HG02852 (cell line): ENCODE measurements around the gene UBE2QL1.

Source experiments
- ATAC-seq: cut with Tn5 transposase; IDR thresholded peaks from one replicate; pipeline ENCODE4 v1.9.1; 2021; ENCODE audit warnings: mild to moderate bottlenecking, moderate library complexity; ENCODE audit not compliant: unreplicated experiment

The UBE2QL1 gene

GRCh38 chr5:6427694-6428093, 21.0 kb upstream of the UBE2QL1 start:
- ATAC-seq = no peak

DNA sequence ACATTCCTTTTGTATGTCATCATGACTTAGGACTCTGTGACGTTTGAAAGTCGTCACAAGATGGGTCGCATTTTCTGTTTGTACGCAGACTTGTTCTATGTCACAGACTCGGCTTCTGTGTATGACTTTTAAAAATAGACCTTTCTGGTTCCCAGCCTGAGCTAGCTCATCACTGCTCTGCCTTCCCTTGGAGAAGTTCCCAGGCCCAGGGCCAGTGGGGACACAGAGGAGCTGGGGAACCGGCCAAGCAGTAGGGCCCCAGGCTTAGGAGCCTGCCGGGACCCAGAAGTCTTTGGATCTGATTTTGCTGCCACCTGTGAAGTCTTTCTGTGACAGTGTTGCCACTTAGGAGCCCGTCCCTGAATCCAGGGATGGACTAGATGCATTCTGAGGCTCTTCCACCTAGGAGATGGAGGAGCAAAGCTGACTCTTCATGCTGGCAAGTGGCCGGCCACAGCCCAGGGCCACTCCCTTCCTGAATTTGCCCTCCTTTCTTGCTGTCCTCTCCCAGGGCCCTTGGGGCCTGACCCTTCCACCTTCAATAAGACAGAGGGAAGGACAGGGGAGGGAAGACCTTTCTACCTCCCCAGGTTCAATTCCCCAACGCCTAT, 18.1 kb upstream of the UBE2QL1 start:
- ATAC-seq = no peak

DNA sequence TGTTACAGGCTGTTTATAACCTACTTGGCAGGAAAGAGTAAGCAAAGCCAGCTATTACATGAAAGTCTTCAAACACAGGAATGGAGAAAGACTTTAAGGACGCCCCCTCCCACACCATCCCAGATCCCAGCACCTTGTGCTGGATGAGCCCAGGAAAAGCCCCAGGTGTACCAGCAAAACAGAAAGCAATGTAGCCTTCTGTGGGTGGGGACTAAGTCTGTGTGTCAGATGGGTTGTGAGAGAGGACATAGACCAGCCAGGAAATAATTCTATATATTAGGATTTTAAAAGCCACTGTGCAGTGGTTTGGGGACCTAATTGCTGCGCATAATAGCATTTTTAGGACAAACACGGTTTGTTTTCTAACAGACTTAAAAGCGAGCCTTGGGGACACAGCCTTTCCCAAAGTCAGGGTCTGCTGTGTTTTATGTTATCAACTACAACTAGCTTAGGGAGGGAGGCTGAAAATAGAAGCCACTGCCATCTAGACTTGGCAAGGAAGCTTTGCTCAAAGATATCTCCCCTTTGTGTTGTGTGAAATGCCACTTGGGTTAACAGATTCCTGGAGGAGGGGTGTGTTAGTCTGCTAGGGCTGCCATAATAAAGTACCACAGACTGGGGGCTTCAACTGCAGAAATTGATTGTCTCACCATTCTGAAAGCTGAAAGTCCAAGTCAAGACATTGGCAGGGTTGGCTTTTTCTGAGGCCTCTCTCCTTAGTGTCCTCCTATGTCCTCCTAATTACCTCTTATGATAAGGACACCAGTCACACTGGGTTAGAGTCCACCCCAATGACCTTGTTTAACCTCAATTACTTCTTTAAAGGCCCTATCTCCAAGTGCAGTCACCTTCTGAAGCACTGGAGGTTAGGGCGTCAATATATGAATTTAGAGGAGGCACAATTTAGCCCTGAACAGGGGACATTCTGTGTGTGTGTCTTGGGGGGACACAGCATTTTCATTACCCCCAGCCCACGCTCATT, 17.2 kb upstream of the UBE2QL1 start:
- ATAC-seq = no peak

DNA sequence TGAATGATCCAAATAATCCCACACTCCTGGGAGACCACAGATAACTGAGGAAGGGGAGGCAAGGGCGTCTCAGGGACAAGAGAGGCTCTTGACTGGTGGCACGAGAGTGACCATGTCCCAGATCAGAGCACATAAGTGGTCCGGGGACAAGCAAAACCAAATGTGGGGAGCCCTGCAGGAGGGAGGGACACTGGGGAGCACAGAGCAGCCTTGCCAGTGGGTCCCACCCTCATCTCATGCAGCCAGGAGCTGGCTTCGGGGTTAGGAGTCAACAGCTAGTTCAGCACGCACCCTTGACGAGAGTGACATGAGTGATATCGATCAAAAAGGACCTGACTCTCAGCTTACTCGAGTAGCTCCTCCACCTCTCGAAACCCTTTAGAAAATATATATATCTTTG, 16.5 kb upstream of the UBE2QL1 start:
- no peak for ATAC-seq

- no peak for ATAC-seq
Observed at GRCh38 chr5:6434731-6435130, 13.9 kb upstream of the UBE2QL1 start.

DNA sequence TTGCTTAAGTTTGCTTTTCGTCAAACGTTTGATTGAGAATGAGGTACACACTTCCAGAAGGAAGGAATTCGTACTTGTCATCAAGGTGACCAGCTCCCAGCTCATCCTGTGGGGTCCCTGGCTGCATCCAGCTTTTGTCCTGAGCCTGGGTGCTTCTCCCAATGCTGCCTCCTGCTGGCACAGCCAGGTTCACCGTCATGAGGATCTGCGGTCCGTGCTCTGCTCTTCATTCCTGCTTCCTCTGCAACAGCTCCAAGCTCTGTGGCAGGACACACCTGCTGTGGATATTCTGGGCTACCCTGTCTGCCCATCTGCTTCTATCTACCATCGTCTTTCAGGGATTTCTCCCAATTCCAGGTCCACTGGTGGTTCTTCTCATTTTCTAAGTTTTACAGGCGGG, 13.3 kb upstream of the UBE2QL1 start:
- no peak for ATAC-seq

- ATAC-seq = no peak
Observed at GRCh38 chr5:6436715-6437331, 11.8 kb upstream of the UBE2QL1 start.

- no peak for ATAC-seq
Observed at GRCh38 chr5:6439588-6440550, 8.8 kb upstream of the UBE2QL1 start.

GRCh38 chr5:6442333-6442732, 6.3 kb upstream of the UBE2QL1 start:
- no peak for ATAC-seq

DNA sequence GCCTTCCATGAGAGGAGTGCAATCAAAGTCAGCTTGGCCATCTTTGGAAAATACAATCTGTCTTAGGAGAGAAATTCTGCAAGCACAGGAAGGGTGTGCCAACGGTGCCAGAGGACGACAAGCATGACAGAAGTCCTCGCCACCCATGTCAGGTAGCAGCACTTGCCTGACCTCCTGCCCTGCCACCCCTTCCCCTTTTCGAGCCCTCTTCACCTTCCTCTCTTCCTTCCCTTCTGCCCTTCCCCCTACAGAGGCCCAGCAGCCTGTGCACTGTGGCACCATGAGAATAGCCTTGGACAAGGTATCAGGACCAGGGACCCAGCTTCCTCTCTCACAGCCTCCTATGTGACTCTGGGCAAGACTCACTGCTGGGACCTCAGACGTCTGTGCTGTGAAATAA, 5.3 kb upstream of the UBE2QL1 start:
- no peak for ATAC-seq

GRCh38 chr5:6446042-6446441, 2.6 kb upstream of the UBE2QL1 start:
- no peak for ATAC-seq

DNA sequence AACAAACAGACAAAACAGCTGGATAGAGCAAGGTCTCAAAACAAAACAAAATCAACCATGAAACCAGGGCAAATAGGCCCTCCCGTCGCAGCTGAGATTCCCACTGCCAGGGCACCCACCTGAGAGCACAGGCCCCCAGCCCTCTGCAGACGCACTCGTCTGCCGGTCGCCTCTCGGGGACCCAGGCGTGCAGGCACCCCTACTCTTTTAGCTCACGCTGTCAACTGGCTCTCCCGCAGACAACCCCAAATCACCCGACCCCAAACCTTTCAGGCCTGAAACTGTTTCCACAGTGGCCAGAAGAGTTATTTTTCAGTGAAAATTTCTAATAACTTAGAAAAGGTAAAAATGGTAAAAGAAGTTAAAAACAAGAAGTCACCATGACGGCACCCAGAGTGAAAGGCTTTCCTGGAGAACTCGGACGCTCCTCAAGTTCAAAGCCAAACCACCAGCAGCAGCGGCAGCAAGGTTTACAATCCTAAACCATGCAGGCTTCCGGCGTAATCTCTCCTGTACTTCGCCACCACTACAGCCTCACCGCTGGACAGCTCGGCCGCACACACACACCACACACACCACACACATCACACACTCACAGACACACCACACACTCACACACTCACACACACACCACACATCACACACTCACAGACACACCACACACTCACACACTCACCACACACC, 1.9 kb upstream of the UBE2QL1 start:
- no peak for ATAC-seq

GRCh38 chr5:6447384-6448140, 1.1 kb upstream of the UBE2QL1 start:
- ATAC-seq = no peak

GRCh38 chr5:6448141-6448491, 543 bp upstream of the UBE2QL1 start:
- ATAC-seq = no peak

- no peak for ATAC-seq
Observed at GRCh38 chr5:6449465-6450158, 953 bp downstream of the UBE2QL1 start.

DNA sequence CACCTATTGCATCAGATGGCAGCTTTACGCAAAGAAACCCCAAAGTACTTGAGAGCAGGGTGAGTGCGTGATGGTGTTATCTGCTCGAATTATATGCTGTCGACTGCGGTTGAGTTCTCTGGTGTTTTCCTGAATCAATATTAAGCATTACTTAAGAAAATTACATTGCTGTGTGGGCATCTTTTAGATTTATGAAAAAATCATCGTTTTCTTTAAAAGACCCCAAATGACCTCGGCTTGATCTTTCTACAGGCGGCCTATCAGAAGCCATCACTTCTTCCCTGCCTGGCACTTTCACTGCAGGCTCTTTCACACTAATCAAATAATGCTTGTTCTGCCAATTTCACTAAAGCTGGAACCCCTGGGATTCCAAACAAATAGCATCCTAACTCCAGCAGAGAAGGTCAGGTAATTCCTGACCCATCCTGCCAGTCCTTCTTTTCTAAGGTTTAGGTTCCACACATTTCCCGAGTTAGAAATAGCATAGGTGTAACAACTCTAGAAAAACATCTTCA, 1.7 kb downstream of the UBE2QL1 start:
- ATAC-seq = no peak

DNA sequence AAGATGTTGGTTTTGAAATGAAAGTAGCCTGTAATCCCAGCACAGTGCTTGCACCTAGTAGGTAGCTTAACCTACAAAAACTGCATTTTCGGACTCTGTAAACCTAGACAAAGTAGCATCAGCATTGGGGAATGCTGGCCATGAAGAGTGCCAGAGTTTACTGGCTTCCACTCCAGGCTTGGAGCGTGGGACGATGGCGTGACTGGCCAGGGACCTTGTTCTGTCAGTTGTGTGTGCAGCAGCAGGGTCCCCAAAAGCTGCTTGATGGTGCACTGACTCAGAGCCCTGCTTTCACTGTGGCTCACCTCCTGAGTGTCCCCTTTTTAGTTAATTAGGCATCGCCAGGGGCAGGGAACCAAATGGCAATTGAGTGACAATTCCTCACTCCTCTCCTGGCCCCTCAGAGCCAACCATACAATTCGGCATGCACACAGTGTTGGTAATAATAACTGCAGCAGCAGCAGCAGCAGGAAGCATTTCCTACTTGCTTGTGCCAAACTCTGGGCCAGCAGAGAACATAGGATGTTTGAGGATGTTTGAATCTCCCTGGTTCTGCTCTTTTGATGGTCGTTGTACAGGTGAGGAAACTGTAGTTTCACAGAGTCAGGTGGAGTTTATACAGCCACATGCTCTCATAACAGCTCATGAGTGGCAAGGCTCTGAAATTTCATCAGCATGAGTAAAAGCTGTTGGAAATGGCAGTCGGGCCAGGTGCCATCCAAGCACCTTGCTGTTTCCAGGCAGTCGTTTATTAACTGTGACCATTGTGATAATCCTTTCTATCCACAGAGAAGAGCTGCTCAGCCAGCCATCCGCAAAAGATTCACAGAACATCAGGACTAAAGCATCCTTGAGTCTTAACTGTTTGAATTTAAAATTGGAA, 4.2 kb downstream of the UBE2QL1 start:
- no peak for ATAC-seq
